ENCODE measurements around the gene AMOTL1. TPM values are rescaled to one million over a fixed set of nuclear protein-coding genes. Genes with fewer than 3 reads are reported as not detected.

AMOTL1 gene
- total RNA-seq, 2 experiments from 2014 or later: 6.6 to 8.4 TPM

DNA sequence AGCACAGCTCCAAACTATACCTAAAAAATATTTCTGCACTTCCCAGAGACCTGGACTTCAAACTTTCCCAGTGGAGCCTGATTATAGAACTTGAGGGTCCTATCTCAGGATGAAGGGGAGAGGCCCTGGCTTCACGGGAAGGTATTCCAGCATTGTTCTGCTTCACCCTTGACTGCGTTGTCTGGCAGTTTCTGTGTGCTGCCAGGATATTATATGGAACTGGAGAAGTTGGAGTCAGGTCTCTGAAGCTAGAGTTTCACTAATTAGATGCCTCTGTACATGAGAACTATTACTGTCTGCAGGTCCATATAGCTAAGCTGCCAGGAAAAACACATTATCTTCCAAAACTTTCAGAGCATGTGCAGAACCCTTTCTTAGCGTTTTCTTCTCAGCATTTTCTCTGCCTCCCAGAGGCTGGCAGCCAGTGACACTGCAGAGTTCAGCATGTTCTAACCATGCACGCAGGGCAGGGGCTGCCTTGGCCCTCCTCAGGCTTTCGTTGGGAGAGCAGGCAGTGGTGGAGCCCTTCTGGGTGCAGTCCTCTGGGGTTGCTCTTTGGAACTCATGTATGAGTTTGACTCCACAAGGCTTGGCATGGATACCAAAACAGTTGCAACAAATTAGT, 105.9 kb downstream of the AMOTL1 start:
- DNase-seq (no peak), ATAC-seq (no peak)
- no peaks in the 10 kb centered on the region for H3K9me3 Mint-ChIP-seq (ENCODE audit: insufficient read depth)
- H3K27me3 Mint-ChIP-seq (ENCODE audit: low read depth): peaks cover 3% of the 10 kb centered on the region
- no peak overlapping the region for H3K27ac Mint-ChIP-seq
- ChIA-PET CTCF (no interaction called here), POLR2A (no interaction called here)
- peaks cover 20% of the 10 kb centered on the region for H3K4me1 Mint-ChIP-seq (ENCODE audit: low read depth)
- no peak overlapping the region for H3K4me3 Mint-ChIP-seq
- peaks cover 2% of the 10 kb centered on the region for H3K36me3 Mint-ChIP-seq (ENCODE audit: low read depth)

DNA sequence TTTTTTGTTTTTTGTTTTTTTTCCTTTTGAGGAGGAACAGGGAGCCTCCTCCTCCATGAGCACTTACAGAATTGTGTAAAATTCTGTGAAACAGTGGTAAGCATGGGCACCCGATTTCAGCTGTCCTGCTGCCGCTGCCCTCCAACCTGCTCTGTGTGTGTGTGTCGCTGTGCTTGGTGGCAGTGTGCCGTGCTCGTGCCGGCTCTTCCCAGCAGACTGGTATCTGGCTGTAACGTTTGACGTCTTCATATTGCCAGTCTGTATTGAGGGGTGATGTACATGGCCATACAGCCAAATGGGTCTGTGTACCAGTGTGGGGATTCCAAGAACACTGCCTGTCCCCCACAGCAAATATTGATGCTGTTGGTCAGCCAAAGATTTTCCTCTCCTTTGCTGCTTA, 108.1 kb downstream of the AMOTL1 start:
- Mint-ChIP-seq H3K27me3 (ENCODE audit: low read depth) (peaks cover 3% of the 10 kb centered on the region), H3K9me3 (ENCODE audit: insufficient read depth) (no peaks in the 10 kb centered on the region), H3K4me1 (ENCODE audit: low read depth) (peaks cover 20% of the 10 kb centered on the region), H3K4me3 (no peak overlapping the region), H3K27ac (peak overlapping the region; percentile 63), H3K36me3 (ENCODE audit: low read depth) (peaks cover 2% of the 10 kb centered on the region)
- DNase-seq (peak; percentile 19), ATAC-seq (no peak)
- ChIA-PET POLR2A (no interaction called here), CTCF (interaction anchor here (1.0 to 1.2 kb wide), 6 partner anchors 11 to 334 kb away, joined by 3 to 8 read pairs (median 3); no protein-coding TSS in a partner anchor)

DNA sequence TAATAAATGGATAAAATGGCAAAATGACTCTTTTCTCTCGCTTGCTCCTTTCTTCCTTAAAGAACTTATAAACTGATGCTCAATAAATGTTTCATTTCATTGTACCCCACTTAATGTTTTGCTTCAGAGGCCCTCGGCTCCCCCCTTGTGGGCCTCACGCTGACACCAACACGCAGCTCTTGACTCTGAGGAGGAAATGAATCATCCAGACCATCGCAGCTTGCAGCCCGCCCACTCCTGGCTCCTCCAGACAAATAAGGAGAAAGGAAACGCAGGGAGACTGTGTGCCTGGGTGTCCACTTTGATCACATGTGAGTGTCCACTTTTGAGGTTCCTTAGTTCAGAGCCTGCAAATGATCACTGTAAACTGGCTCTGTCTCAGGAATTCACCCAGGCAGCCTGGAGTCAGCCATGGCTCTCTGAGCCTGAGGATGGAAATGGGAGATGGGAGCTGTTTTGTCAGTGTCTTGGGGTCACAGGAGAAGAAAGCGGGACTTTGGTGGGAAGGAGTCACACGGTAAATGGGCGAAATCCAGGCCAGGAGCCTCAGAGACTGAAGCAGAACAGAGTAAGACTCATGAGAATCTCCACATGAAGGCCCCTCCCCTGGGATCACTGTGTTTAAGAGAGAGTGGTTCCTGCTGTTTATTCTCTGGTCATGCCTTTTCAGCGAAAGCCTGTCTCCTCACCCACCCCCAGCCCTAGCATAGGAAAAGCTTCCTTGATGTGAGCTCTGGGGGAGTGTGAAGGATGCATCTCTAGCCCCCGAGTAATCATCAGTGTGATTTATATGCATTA, 108.7 kb downstream of the AMOTL1 start:
- Mint-ChIP-seq H3K27me3 (ENCODE audit: low read depth) (no peaks in the 10 kb centered on the region), H3K4me3 (no peak overlapping the region), H3K9me3 (ENCODE audit: insufficient read depth) (no peaks in the 10 kb centered on the region), H3K4me1 (ENCODE audit: low read depth) (peaks cover 20% of the 10 kb centered on the region), H3K27ac (peak overlapping the region; percentile 63), H3K36me3 (ENCODE audit: low read depth) (peaks cover 2% of the 10 kb centered on the region)
- CTCF ChIA-PET: interaction anchor here (1.0 to 1.8 kb wide), 7 partner anchors 10 to 335 kb away, joined by 3 to 8 read pairs (median 3); no protein-coding TSS in a partner anchor
- DNase-seq: peak; percentile 77
- POLR2A ChIA-PET: interaction anchor here (0.6 kb wide), 1 partner anchor 1093 kb away, joined by 3 read pairs; the partner anchor contains the start of gene MED17
- peak; percentile 97 for ATAC-seq

DNA sequence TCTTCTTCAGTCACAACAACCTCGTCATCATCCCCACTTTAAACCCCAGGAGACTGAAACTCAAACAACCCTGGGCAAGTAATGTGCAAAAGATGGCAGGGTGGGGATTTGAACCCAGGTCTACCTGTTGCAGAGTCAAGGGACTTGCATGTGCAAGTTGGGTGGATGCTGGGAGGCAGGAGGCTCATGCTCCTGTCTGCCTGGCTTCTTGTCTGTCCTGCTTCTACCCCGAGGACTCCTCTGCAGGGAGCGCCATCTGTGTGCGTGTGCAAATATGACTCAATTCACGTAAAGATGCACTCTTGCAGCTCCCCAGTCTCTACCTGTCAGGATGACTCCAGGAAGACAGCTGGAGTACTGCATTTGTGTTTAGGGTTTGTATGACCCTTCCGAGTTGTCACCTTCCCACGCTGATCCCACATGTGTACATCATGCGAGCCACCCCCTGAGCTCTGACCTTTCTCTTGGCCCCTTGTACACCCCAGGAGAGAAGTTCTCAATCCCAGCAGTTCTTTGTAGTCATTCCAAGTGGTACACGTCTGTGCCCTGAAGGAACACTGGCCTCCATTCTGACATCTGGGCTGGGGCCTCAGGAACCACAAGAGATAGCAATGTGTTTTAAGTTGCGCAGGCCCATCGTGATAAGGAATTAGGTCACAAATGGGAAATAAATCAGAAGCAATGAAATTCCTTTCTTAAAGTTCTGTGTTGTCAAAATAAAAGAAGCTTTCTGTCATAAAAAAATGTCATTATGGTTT, 109.5 kb downstream of the AMOTL1 start:
- CTCF ChIA-PET: interaction anchor here (1.0 to 1.8 kb wide), 5 partner anchors 9 to 336 kb away, joined by 3 to 8 read pairs (median 3); no protein-coding TSS in a partner anchor
- no peaks in the 10 kb centered on the region for H3K27me3 Mint-ChIP-seq (ENCODE audit: low read depth)
- no peaks in the 10 kb centered on the region for H3K9me3 Mint-ChIP-seq (ENCODE audit: insufficient read depth)
- no peak overlapping the region for H3K4me3 Mint-ChIP-seq
- ATAC-seq (no peak), DNase-seq (peak; percentile 17)
- peaks cover 20% of the 10 kb centered on the region for H3K4me1 Mint-ChIP-seq (ENCODE audit: low read depth)
- H3K36me3 Mint-ChIP-seq (ENCODE audit: low read depth): peaks cover 2% of the 10 kb centered on the region
- H3K27ac Mint-ChIP-seq: no peak overlapping the region
- POLR2A ChIA-PET: no interaction called here

DNA sequence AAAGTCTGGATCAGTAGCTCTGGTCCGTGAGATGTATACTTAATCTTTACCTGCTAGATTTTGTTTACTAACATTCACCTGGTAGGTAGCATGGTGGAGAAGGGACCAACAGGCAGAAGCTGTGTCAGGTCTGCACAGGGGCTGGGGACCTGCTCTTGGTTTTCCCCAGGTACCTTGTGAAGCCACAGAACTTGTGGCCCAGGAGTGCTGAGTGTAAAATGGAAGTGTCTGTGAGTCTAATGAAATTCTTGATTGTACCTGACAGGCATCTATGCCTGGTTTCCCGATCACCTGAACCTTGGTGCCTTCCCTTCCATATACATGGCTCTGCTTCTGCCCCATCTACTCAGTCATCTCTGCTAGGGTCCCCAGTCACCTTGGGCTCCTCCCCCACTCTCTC, 110.8 kb downstream of the AMOTL1 start:
- Mint-ChIP-seq H3K36me3 (ENCODE audit: low read depth) (peaks cover 2% of the 10 kb centered on the region), H3K27ac (no peak overlapping the region), H3K4me1 (ENCODE audit: low read depth) (peaks cover 24% of the 10 kb centered on the region), H3K4me3 (no peak overlapping the region), H3K9me3 (ENCODE audit: insufficient read depth) (no peaks in the 10 kb centered on the region), H3K27me3 (ENCODE audit: low read depth) (no peaks in the 10 kb centered on the region)
- no peak for ATAC-seq
- POLR2A ChIA-PET: no interaction called here
- DNase-seq: peak; percentile 6
- CTCF ChIA-PET: no interaction called here

DNA sequence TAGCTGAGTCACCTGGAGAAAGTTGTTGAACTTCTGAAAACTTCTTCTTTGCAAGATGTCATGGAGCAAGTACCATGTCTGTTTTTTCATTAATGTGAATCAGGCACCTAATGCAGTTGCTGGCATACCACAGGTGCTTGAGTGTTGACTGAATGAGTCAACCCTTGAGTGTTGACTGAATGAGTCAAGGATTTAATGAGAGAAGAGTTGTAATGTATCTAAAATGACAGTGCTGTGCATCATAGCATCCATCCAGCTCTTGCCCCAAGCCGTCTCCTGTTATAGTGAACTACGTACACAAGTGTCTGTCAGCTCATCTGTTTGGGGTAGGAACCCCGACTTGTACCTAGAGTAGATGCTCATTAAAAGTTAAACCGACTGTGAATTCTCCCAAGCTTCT, 112.1 kb downstream of the AMOTL1 start:
- ATAC-seq: no peak
- H3K4me1 Mint-ChIP-seq (ENCODE audit: low read depth): peaks cover 33% of the 10 kb centered on the region
- DNase-seq: peak; percentile 3
- CTCF ChIA-PET: no interaction called here
- no peak overlapping the region for H3K4me3 Mint-ChIP-seq
- H3K9me3 Mint-ChIP-seq (ENCODE audit: insufficient read depth): no peaks in the 10 kb centered on the region
- H3K27me3 Mint-ChIP-seq (ENCODE audit: low read depth): no peaks in the 10 kb centered on the region
- H3K27ac Mint-ChIP-seq: no peak overlapping the region
- POLR2A ChIA-PET: no interaction called here
- peaks cover 2% of the 10 kb centered on the region for H3K36me3 Mint-ChIP-seq (ENCODE audit: low read depth)

DNA sequence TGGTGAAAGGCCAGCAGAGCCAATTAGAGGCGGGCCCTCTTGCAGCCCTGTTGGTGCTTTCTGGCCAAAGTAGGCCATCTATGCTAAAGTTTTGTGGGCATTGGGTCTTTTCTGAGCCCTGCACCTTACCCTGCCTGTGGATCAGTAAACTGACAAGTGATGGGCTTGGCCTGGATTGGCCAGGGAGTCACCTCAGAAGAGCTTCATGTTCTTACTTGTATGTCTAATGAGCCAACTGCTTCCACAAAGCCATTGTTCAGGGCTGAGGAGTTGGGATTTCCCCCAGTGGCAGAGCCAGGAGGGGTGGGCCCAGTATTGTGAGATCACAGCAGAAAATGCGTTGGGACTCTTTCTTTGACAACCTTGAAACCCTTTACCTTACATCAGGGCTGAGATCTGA, 114.8 kb downstream of the AMOTL1 start:
- DNase-seq: no peak
- Mint-ChIP-seq H3K27ac (no peak overlapping the region), H3K9me3 (ENCODE audit: insufficient read depth) (peaks cover 13% of the 10 kb centered on the region), H3K27me3 (ENCODE audit: low read depth) (no peaks in the 10 kb centered on the region), H3K4me1 (ENCODE audit: low read depth) (peaks cover 13% of the 10 kb centered on the region), H3K36me3 (ENCODE audit: low read depth) (no peaks in the 10 kb centered on the region), H3K4me3 (no peak overlapping the region)
- CTCF ChIA-PET: interaction anchor here (1.0 to 1.4 kb wide), 3 partner anchors 11 to 259 kb away, joined by 3 to 4 read pairs (median 4); no protein-coding TSS in a partner anchor
- ATAC-seq: no peak
- POLR2A ChIA-PET: interaction anchor here (1.1 kb wide), 1 partner anchor 43 kb away, joined by 3 read pairs; no protein-coding TSS in a partner anchor

DNA sequence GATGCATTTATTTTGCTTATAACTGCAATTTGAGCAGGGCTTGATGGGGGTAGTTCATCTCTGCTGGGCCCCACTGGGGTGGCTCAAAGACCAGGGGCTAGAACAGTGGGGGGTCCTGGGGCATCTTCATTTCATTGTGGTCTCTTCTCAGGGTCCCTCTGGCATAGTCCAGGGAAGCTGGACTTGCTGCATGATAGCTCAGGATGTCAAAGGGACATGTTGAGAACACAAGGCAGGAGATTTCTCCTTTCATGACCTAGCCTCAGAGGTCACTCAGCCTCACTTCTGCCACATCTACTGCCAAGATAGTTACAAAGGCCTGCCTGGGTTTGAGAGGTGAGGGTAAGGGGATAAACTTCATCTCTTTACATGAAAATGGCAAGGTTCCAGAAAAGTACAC, 115.7 kb downstream of the AMOTL1 start:
- H3K27me3 Mint-ChIP-seq (ENCODE audit: low read depth): peaks cover under 1% of the 10 kb centered on the region
- no peaks in the 10 kb centered on the region for H3K36me3 Mint-ChIP-seq (ENCODE audit: low read depth)
- peaks cover 13% of the 10 kb centered on the region for H3K4me1 Mint-ChIP-seq (ENCODE audit: low read depth)
- CTCF ChIA-PET: interaction anchor here (1.0 to 1.4 kb wide), 2 partner anchors 14 to 260 kb away, joined by 3 to 4 read pairs; no protein-coding TSS in a partner anchor
- POLR2A ChIA-PET: interaction anchor here (1.1 kb wide), 1 partner anchor 42 kb away, joined by 3 read pairs; no protein-coding TSS in a partner anchor
- H3K27ac Mint-ChIP-seq: no peak overlapping the region
- no peak for DNase-seq
- H3K4me3 Mint-ChIP-seq: no peak overlapping the region
- ATAC-seq: no peak
- peaks cover 19% of the 10 kb centered on the region for H3K9me3 Mint-ChIP-seq (ENCODE audit: insufficient read depth)

DNA sequence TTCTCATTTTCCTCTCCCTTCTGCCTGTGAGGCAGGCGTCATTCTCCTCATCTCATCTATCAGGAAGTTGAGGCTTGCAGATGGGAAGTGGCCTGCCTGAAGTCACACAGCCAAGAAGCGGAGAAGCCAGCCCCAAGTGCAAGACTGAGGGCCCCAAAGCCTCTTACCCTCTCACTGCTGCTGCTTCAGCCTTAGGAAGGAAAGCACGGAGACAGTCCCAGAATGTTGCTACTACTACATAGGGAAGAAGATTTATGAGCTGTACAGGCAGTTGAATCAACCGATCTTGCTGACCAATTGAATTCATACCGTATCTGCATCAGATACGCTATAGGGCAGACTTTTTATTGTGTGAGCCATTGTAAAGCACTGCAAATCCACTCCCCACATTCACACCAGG, 116.2 kb downstream of the AMOTL1 start:
- no peak for ATAC-seq
- peaks cover 13% of the 10 kb centered on the region for H3K4me1 Mint-ChIP-seq (ENCODE audit: low read depth)
- no peak overlapping the region for H3K4me3 Mint-ChIP-seq
- no peak overlapping the region for H3K27ac Mint-ChIP-seq
- H3K36me3 Mint-ChIP-seq (ENCODE audit: low read depth): no peaks in the 10 kb centered on the region
- POLR2A ChIA-PET: interaction anchor here (1.1 kb wide), 1 partner anchor 9 kb away, joined by 3 read pairs; no protein-coding TSS in a partner anchor
- peaks cover 19% of the 10 kb centered on the region for H3K9me3 Mint-ChIP-seq (ENCODE audit: insufficient read depth)
- CTCF ChIA-PET: no interaction called here
- H3K27me3 Mint-ChIP-seq (ENCODE audit: low read depth): peaks cover 3% of the 10 kb centered on the region
- DNase-seq: no peak

DNA sequence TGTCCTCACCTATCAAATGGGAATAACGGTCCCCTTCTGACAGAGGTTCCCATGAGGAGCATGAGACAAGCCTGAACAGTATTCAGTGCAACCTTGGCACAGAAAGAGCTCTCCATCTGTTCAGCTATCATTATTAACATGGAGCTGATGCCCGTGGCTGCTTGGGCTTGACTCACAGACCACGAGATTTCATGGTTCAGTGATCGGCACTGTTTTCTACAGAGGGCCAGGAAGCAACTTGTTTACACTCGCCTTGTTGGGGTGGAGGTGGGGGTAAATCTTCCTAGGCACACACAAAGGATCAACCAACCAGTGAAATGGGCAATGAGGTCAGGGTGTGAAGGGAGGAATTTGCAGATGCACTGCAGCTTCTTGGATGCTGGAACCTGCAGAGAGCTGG, 117.0 kb downstream of the AMOTL1 start:
- ATAC-seq (no peak), DNase-seq (no peak)
- Mint-ChIP-seq H3K27me3 (ENCODE audit: low read depth) (peaks cover 3% of the 10 kb centered on the region), H3K27ac (no peak overlapping the region), H3K4me1 (ENCODE audit: low read depth) (peaks cover 13% of the 10 kb centered on the region), H3K4me3 (no peak overlapping the region), H3K9me3 (ENCODE audit: insufficient read depth) (peaks cover 19% of the 10 kb centered on the region), H3K36me3 (ENCODE audit: low read depth) (no peaks in the 10 kb centered on the region)
- ChIA-PET POLR2A (interaction anchor here (1.1 kb wide), 1 partner anchor 9 kb away, joined by 3 read pairs; no protein-coding TSS in a partner anchor), CTCF (interaction anchor here (0.7 kb wide), 1 partner anchor 13 kb away, joined by 3 read pairs; no protein-coding TSS in a partner anchor)

DNA sequence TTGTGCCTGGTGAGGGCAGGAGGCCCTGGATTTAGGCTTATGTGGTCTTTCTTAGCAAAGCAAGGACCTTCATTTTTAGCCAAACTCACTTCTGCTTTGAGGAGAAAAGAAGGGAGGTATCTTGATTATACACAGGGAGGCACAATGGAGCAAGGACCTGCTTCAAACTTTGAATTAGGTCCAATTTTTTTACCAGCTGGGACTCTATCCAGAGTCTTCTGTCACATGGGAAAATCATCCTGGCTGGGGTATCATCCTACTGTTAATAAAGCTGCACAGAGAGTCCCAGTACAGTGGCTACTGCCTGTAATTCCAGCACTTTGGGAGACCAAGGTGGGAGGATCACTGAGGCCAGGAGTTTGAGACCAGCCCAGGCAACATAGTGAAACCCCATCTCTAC, 117.4 kb downstream of the AMOTL1 start:
- Mint-ChIP-seq H3K4me1 (ENCODE audit: low read depth) (peaks cover 13% of the 10 kb centered on the region), H3K27me3 (ENCODE audit: low read depth) (peaks cover 3% of the 10 kb centered on the region), H3K36me3 (ENCODE audit: low read depth) (no peaks in the 10 kb centered on the region), H3K4me3 (no peak overlapping the region), H3K9me3 (ENCODE audit: insufficient read depth) (peaks cover 19% of the 10 kb centered on the region), H3K27ac (no peak overlapping the region)
- ChIA-PET POLR2A (no interaction called here), CTCF (interaction anchor here (0.7 kb wide), 1 partner anchor 12 kb away, joined by 3 read pairs; no protein-coding TSS in a partner anchor)
- ATAC-seq (no peak), DNase-seq (no peak)

Measured in activated CD8-positive, alpha-beta T cell treated with anti-CD3 and anti-CD28 coated beads, Interleukin-2, amount 10 ng/mL, durations not matched to agents 7 days and 5 days (primary cell).